A673 (cell line): ENCODE results near the gene TXNDC16. TPM values are rescaled to one million over a fixed set of nuclear protein-coding genes. Genes with fewer than 3 reads are reported as not detected.

Experiments
- BruUV-seq: library from RNA; stranded (reverse); fragments of 400-500 nt; replicated peaks from 2 replicates; lab custom pipeline; 2021; lab: Mats Ljungman, UMichigan
- CTCF ChIA-PET: fragments of 300-600 bp; sonication (Branson Sonifier 250); formaldehyde crosslinking; loops from one replicate; lab custom pipeline; 2022; ENCODE audit warnings: antibody characterized with exemption; lab: Charles Lee
- POLR2A ChIA-PET: fragments of 300-600 bp; sonication (Branson Sonifier 250); formaldehyde crosslinking; loops from one replicate; lab custom pipeline; 2022; ENCODE audit warnings: antibody characterized with exemption; ENCODE audit not compliant: low non-redundant PET; lab: Charles Lee
- DNase-seq: peaks from one replicate; pipeline ENCODE4 v3.0.0-alpha.2; 2015; ENCODE audit warnings: low spot score
- H3K27ac ChIP-seq: fragments of 200-600 bp; sonication (generic); 2 replicates; pipeline ENCODE4 v1.5.1; 2016; ENCODE audit warnings: mixed run types, low read depth, mild to moderate bottlenecking, mixed read lengths, antibody characterized with exemption, low read length; ENCODE audit not compliant: poor library complexity, severe bottlenecking
- H3K27me3 ChIP-seq: fragments of 200-600 bp; sonication (generic); replicated peaks from 2 replicates; pipeline ENCODE4 v1.6.1; 2017; ENCODE audit warnings: mixed run types, low read depth, mild to moderate bottlenecking, mixed read lengths, antibody characterized with exemption, low read length; ENCODE audit not compliant: insufficient read depth, poor library complexity
- H3K36me3 ChIP-seq: fragments of 200-600 bp; sonication (generic); 2 replicates; pipeline ENCODE4 v1.6.1; 2016; ENCODE audit warnings: mixed run types, mild to moderate bottlenecking, mixed read lengths, antibody characterized with exemption, low read length; ENCODE audit not compliant: insufficient read depth, poor library complexity, severe bottlenecking
- H3K4me1 ChIP-seq: fragments of 200-600 bp; sonication (generic); 2 replicates; pipeline ENCODE4 v1.6.1; 2017; ENCODE audit warnings: mixed run types, mild to moderate bottlenecking, mixed read lengths, antibody characterized with exemption, low read length; ENCODE audit not compliant: insufficient read depth, poor library complexity, severe bottlenecking
- H3K4me3 ChIP-seq: fragments of 200-600 bp; sonication (generic); 2 replicates; pipeline ENCODE4 v1.5.1; 2016; ENCODE audit warnings: low read depth, mixed run types, mild to moderate bottlenecking, mixed read lengths, low read length; ENCODE audit not compliant: poor library complexity, severe bottlenecking
- H3K9me3 ChIP-seq: fragments of 200-600 bp; sonication (generic); 2 replicates; pipeline ENCODE4 v1.6.1; 2016; ENCODE audit warnings: mixed run types, low read depth, mild to moderate bottlenecking, mixed read lengths, antibody characterized with exemption, low read length; ENCODE audit not compliant: poor library complexity, severe bottlenecking
- EZH2 ChIP-seq: fragments of 200-600 bp; sonication (generic); IDR thresholded peaks from 2 replicates; pipeline ENCODE4 v1.6.1; 2017; ENCODE audit warnings: borderline replicate concordance, low read depth, mild to moderate bottlenecking, mixed read lengths, antibody characterized with exemption, low read length; ENCODE audit not compliant: poor library complexity, severe bottlenecking
- intact Hi-C: fragments of 100-400 bp; cut with micrococcal nuclease; formaldehyde crosslinking; loops from one replicate; pipeline ENCODE4 v1.10.0; 2022; ENCODE audit not compliant: unreplicated experiment
- total RNA-seq: library from RNA; stranded (reverse); gene quantifications from 2 replicates; pipeline ENCODE4 v1.2.3, GENCODE V29; 2021
- TF ChIP-seq, protein P1 (sequence below): fragments of 300-800, 200-600 bp; sonication (generic); conservative IDR thresholded peaks from 2 replicates; pipeline ENCODE4 v1.5.1; 2017; ENCODE audit warnings: low read depth, mild to moderate bottlenecking, antibody characterized with exemption, low read length, moderate library complexity, mixed read lengths

The TXNDC16 gene
- total RNA-seq, 1 experiment from 2014 or later: 4.8 TPM

DNA sequence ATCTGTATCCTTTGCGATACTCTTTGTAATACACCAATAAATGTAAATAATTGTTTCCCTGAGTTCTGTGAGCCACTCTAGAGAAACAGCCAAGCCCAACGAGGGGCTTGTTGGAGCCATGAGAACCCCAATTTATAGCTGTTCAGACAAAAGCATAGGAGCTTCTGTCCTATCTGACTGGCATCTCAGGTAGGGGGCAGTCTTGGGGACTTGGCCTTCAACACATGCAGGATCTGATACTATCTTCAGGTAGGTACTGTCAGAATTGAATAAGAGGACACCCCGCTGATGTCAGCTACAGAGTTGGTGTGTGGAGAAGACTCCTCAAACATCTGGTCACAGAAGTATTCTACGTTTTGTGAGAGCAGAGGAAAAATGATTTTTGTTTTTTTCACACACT is 25.3 kb downstream of the TXNDC16 start:
- no TSS peak for BruUV-seq
- H3K27ac ChIP-seq: no peak overlapping the region
- TF ChIP-seq, protein P1, sequence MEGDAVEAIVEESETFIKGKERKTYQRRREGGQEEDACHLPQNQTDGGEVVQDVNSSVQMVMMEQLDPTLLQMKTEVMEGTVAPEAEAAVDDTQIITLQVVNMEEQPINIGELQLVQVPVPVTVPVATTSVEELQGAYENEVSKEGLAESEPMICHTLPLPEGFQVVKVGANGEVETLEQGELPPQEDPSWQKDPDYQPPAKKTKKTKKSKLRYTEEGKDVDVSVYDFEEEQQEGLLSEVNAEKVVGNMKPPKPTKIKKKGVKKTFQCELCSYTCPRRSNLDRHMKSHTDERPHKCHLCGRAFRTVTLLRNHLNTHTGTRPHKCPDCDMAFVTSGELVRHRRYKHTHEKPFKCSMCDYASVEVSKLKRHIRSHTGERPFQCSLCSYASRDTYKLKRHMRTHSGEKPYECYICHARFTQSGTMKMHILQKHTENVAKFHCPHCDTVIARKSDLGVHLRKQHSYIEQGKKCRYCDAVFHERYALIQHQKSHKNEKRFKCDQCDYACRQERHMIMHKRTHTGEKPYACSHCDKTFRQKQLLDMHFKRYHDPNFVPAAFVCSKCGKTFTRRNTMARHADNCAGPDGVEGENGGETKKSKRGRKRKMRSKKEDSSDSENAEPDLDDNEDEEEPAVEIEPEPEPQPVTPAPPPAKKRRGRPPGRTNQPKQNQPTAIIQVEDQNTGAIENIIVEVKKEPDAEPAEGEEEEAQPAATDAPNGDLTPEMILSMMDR: no peak
- no peak for TF ChIP-seq EZH2
- no peaks in the 10 kb centered on the region for H3K9me3 ChIP-seq
- no peaks in the 10 kb centered on the region for H3K36me3 ChIP-seq
- CTCF ChIA-PET: no interaction called here
- H3K4me1 ChIP-seq: no peaks in the 10 kb centered on the region
- POLR2A ChIA-PET: no interaction called here
- no peak for DNase-seq
- intact Hi-C loops: no loop called here
- H3K4me3 ChIP-seq: no peak overlapping the region
- no peaks in the 10 kb centered on the region for H3K27me3 ChIP-seq

DNA sequence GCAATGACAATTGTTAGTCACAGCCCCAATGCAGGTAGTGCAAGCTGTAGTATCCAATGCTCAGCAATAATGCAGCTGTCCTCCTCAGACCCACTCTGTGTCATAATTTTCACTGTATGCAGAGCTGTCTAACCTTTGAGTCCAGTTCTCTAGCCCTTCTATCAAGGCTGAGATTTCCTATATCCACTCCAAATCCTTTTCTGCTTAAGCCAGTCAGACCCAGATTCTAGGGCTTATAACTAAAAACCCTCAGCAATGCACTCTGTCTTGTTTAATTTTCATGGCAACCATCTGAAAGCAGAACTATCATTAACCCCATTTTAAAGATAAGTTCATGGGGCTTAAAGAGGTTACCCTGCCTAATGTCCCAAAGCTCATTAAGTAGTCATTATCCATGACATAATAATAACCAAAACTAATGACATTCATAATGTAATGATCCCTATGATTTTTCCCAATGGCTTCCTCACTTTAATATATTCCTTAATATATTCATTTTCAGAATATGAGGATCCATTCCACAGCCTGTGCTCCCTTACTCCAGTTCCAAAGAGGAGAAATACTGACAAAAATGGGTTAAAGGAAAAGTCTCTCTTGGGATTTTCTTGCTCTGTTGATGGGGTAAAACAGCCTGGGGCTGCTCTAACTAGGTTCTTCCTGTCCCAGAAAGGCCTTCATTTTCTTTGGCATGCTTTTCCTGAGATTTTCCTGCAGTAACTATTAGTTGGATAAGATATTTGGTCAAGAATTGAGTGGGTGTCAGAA is 29.5 kb downstream of the TXNDC16 start:
- no peak for DNase-seq
- Histone ChIP-seq H3K36me3 (no peaks in the 10 kb centered on the region), H3K9me3 (no peaks in the 10 kb centered on the region), H3K27me3 (no peaks in the 10 kb centered on the region), H3K4me3 (no peak overlapping the region), H3K4me1 (no peaks in the 10 kb centered on the region), H3K27ac (no peak overlapping the region)
- ChIA-PET POLR2A (no interaction called here), CTCF (no interaction called here)
- no peak for TF ChIP-seq EZH2
- BruUV-seq: no TSS peak
- intact Hi-C loops: no loop called here

DNA sequence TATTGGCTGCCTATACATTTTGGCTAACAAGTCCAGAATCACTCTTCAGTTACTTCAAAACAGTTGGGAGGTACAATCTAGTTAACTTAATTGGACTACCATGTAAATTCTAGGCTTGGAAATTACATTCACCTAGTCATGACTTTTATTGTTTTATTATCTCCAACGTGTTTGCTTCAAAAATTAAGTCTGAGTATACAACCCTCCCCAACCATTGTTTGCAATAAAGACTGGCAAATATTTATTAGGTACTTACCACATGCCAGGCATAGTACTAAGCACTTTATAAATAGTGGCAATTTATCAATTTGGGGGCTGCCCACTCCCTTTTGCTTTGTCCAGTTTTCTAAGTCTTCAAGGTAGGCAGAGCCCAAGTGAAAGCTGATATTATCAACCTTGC is 30.3 kb downstream of the TXNDC16 start:
- H3K4me1 ChIP-seq: no peaks in the 10 kb centered on the region
- no peaks in the 10 kb centered on the region for H3K36me3 ChIP-seq
- H3K27me3 ChIP-seq: no peaks in the 10 kb centered on the region
- H3K27ac ChIP-seq: no peak overlapping the region
- CTCF ChIA-PET: no interaction called here
- TF ChIP-seq, protein P1: no peak
- TF ChIP-seq EZH2: no peak
- no peaks in the 10 kb centered on the region for H3K9me3 ChIP-seq
- H3K4me3 ChIP-seq: no peak overlapping the region
- intact Hi-C loops: no loop called here
- no TSS peak for BruUV-seq
- POLR2A ChIA-PET: no interaction called here
- DNase-seq: no peak
